GM19455 (cell line): Measurements from ENCODE around the gene BBX.
"Not testable (repeated sequence)": the region's sequence is repeated elsewhere in the genome, so short reads cannot be mapped to it uniquely, and the experiment has no call there.

ENCODE experiments used
- ATAC-seq: cut with Tn5 transposase; IDR thresholded peaks from one replicate; pipeline ENCODE4 v1.9.1; 2021; ENCODE audit not compliant: unreplicated experiment

The BBX gene

DNA sequence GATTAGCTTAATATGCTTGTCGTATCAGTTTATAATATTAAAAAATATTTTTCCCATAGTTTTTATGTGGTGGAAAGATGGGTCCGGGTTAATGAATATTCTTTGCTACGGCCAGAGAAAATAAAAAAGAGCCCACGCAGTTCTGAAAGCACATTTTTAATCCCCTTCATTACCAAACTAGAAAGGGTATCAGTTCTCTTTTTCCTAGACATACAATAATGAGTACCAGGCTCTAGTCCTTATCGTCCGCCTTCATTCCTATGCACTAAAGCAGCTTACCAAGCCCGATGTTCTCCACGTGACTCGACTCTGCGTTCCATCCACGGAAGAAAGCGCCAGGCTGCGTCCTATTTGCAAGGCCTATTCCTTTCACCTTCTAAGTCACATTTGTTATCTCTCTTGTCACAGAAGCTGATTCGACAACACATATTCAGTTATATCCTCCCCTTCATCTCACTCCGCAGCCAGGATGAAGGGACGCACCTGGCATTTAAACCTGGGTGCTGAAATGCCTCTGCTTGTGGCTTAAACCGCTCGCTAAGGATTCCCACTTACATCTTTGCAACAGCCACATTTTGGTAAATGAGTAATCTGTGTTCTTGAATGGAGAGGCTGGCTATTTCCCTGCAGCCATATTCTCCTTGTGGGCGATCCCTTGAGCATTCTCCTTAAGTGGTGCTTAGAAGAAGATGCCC is 311.1 kb downstream of the BBX start:
- no peak for ATAC-seq

DNA sequence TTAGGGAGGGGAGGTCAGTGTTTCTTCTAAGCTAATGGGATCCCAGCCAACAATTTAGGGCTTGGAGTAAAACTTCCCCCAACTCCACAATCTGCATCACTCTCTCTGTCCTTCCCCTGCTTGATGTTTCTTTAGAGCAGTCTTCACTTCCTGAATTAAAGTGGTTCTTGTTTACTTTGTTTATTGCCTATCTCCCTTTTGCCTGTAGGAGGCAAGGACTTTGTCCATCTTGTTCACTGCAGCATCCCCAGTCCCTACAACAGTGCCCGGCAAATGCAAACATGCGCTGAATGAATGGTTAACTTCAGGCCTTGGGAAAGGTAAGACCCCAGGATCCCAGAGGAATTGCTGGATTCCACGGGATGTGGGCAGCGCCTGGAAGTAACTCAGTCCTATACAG is 312.2 kb downstream of the BBX start:
- ATAC-seq, result not testable (repeated sequence)

DNA sequence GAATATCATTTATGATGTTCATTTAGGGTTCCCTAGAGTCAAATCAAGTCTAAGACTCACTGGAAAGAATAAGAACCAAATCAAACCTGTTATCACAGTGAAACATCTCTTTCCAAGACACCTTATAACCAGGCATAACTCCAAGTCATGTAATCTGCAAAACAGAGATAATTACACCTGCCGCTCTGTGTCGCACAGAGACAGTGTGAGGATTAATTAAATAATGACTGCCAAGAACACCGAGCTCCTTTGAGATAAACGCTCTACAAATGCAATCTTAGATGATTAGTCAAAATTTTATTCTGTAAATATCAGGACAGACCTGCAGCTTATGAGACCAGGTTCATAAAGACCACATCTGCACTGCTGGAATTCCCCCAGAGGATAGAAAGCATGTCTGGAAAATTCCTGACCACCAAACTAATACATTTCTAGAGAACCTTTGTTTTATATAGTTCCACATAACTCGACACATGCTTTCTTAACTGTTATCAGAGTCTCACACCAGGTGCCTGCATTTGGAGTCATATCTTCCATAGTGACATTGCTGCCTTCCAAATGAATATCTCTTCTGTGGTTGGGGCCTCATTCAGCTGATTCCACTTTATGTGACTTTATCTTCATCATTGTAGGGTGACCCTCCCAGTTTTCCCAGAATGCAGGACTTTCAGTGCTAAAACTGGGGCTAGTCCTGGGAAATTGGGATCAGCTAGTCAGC is 315.3 kb downstream of the BBX start:
- ATAC-seq, result no peak

DNA sequence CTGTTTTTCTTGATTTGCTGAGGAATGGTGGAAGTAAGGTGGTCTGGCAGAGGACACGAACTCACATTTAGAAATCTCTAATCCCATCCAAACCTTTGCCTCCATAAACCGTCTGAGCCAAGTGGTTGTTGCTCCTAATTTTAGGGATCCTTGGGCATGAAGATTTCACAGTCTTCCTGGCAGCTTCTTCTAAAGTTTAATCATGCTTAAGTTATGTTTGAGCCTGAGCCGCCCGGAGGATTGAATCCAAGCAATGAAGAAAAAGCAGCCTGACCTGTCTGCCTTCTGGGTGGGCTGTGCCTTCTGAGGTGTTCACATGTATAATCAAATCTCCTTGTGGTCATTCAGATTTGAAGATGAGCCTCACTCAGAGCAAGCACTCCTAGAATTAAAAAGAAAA is 319.1 kb downstream of the BBX start:
- ATAC-seq, result no peak

DNA sequence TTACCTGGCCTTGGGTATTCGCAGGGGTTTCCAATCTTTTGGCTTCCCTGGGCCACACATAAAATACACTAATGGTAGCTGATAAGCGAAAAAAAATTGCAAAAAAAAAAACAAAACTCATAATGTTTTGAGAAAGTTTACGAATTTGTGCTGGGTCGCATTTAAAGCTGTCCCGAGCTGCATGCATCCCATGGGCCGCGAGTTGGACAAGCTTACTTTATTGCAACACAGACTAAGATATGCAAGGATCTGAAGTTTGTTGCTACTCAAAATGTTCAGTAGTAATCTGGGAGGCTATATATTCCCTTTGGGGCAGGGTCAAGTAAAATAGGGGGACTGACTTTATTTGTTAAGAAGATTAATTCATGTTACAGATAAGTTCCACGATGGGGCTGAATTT is 320.2 kb downstream of the BBX start:
- no peak for ATAC-seq

DNA sequence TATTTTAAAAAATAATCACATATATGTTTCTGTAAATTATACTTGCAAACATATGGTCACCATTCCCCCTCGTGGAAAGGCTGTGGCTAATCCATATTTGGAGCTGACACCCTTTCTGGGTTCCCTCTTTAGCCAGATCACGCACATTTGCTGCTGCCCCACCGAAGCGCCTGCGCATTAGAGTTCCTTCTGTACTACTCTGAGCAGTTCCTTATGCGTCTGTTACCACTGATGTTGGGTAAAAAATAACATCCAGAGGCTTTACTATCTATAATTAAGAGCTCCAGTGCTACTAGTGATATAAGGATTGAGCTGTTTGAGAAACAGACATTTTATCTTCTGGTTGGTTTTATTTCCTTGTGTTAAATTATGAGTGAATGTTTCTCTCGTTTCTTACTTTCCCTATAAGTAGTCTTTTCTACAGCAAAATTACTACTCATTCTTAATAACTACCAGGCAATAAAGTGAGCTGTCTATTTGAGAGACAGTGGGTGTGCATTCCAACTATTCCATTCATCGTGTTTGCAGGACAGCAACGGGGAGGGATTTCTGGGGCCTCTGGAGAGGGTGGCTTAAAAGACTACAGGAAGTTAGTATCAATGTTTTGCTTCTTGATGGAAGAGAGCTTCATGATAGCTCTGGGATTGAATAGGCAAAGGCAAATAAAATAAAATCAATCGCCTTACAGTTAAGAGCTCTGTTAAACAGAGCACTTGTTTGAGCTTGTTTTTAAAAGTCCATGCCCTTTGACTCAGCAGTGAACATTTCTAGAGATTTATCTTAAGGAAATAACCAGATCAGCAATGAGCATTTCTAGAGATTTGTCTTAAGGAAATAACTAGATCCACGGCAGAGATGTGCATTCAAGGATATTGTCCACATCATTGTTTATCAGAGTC is 322.9 kb downstream of the BBX start:
- no peak for ATAC-seq

DNA sequence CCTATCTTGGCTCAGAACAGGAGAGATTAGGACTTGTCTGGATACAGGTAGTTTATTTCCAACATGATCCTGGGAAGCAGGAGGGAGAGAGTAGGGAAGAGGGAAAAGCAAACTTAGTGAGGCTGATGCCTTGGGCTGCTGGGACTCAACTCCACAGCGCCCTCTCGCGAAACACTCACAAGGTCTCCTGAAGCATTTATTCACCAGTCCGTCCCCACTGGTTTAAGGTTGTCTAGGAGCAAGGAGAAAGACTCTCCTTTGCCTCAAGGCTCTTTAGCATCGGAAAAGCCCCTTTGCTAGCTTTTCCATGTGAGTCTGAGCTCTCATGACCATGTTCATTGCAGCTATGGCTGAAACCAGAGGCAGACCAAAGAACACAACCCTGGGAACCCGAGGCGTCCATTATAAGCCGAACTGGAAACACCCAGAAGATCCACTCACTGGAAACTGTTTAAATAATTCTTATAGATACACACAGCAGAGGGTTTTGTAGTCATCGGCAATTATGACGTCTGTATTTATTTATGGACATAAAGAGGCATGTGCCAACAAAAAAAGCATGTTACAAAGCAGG is 323.6 kb downstream of the BBX start:
- no peak for ATAC-seq

DNA sequence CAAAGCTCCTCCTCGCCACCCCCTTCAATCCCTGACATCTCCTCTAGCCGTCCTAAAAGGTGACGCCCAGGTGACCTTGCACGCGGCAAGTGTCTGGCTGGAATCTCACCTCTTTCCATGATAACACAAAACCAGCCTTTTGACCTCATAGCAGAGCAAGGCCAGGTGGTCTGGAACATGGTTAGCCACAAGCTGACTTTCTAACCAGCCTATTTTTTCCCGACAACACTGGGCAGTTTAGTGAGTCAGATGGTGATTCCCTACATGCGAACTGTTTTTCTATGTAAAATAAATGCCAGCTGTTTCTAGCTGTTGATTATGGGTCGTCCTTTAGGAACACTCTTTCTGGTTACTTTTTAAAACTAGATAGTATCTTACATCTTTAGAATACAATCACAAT is 325.0 kb downstream of the BBX start:
- no peak for ATAC-seq

DNA sequence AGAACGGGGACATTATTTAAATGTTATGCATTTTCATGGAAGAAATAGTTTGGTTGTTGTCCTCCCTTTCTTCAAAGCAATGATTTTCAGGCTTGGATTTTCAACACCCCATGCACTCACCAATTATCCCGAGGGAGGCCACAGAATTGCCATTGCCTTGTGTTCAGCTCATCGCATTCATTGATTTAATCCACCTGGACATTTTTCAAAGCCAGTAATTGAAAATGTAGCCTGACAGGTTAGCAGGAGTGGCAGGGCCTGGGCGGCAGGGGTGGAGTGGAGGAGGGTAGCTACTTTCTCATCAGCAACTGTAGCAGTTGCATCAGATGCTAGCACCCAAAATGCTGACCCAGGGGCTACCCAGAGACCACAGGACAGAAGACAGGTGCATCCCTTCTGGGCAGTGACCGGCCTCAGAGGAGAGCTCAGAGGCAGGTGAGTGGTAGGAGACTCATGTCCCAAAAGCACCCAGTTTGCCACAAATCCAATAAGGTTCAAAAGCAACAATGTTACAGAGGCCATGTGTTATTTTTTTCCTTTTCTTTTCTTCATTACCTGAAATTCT is 325.7 kb downstream of the BBX start:
- ATAC-seq, result no peak

DNA sequence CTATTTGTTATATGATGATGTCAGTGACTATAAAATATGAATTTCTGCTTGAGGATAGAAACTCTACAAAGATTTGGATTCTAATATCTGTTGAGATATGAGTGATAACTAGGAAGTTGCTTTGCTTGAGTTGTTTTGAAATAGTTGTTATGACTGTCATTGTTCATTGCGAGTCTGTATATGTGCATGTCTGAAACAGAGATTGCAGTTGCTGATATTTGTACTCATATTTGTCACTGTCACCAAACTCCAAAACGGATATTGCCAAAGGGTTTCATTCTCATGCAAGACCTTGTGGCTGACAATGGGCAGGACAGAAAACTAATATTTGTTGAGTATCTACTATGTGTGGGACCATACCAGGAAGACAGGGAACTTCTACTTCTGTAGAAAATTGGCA is 327.9 kb downstream of the BBX start:
- peak; percentile 52 for ATAC-seq

DNA sequence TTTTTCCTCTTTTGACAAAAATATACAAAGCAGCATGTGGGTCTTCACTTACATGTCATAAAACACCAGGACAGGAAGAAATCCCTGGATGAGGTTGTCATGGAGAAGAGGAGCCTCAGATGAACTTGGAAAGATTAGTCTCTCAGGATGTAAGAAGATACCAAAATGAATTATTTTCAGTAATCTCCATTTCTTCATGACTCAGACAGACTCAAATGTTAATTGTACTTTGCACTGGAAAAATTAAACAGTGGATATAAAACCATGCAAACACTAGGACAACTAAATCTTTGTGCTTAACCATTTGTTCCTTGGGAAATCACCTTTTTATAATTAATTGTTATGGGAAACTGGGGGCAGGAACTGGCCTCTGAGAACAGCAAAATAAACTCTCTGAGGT is 331.1 kb downstream of the BBX start:
- no peak for ATAC-seq

DNA sequence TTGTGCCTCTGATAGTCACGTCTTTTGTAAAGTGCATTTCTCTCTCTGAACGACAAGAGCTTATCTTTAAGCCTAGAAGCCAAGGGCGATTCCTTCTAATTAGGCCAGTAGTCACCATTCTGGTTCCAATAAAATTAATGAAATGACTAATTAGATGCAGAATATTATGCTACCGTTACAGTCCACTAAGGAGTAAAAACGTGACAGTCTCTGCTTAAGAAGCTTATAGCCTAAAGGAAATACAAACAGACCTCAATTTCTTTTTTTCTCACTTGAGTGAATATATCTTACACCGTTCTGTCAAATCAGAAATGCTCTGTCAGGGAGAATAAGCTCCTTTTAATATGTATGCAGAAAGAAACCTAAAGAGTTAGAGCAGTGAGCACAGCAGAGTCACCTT is 332.0 kb downstream of the BBX start:
- ATAC-seq, result no peak

DNA sequence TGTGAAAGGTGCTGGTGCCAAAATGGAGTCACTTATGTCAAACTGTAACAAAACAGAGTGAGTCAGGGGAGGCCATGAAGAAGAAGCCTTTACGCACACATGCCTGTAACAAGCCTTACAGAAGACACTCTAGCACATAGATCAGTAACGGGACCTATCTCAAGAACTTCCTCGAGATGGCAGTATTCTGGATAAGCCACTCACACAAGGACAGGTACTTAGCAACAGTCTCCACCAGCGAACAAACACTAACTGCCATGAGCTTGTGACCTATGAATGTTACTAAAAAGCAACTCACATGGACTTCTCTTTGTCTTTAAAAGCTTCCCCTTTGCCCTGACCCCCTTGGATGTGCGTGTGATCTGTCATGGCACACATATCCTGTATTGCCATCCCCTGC is 332.9 kb downstream of the BBX start:
- ATAC-seq, result peak; percentile 66

DNA sequence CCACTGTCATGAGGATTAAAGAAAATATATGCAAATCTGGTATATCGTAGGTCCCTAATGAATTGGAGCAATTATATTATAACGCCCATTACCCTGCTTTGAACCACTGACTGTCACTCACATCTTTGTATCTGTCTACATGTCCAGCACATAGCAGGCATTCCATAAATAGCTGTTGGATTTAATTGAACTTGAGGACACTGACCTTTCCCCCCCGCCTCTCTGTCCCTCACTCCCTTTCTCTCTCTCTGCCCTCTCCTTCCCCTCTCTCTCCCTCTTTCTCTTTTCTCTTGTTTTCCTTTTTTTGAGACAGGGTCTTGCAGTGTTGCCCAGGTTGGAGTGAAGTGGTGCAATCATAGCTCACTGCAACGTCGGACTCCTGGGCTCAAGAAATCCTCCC is 335.1 kb downstream of the BBX start:
- ATAC-seq, result no peak

DNA sequence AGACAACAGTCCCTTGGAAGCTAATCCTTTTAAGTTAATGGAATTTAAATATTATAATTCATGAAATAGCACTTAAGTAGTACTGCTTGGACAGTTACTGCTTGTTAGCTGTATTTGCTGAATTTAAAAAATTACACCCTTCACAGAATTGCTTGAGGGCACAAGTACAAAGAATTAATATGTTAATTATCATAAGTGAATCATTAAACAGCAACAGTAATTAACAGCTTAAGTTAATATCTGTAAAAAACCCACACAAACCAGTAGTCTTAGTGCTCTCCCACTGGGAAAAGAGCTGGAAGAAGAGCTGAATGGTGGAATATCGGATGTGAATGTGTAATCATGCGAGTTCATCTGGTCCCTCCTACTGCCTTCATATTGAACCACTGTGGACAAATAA is 336.1 kb downstream of the BBX start:
- no peak for ATAC-seq
